NT2/D1 (cell line): ENCODE results near the gene MATN3.
A peak's percentile ranks its signal among the peaks of the same experiment; 100 is the strongest.

Source experiments
- DNase-seq: peaks from one replicate; pipeline ENCODE4 v3.0.0-alpha.2; 2011; ENCODE audit warnings: low read depth, low spot score
- H3K27me3 ChIP-seq: 2 replicates; pipeline ENCODE4 v1.6.0; 2011; ENCODE audit warnings: mild to moderate bottlenecking; ENCODE audit not compliant: insufficient read length, insufficient read depth
- H3K36me3 ChIP-seq: 2 replicates; pipeline ENCODE4 v1.6.1; 2011; ENCODE audit warnings: mild to moderate bottlenecking, low read length, mixed read lengths; ENCODE audit not compliant: insufficient read depth, insufficient read length
- H3K4me1 ChIP-seq: 2 replicates; pipeline ENCODE4 v1.5.1; 2011; ENCODE audit not compliant: insufficient read depth, insufficient read length
- H3K4me3 ChIP-seq: 2 replicates; pipeline ENCODE4 v1.5.1; 2011; ENCODE audit warnings: low read depth; ENCODE audit not compliant: insufficient read length
- H3K9ac ChIP-seq: 2 replicates; pipeline ENCODE4 v1.6.0; 2011; ENCODE audit warnings: low read depth; ENCODE audit not compliant: insufficient read length
- H3K9me3 ChIP-seq: 2 replicates; pipeline ENCODE4 v1.5.1; 2011; ENCODE audit warnings: mild to moderate bottlenecking, low read length; ENCODE audit not compliant: insufficient read depth
- SUZ12 ChIP-seq: IDR thresholded peaks from 2 replicates; pipeline ENCODE4 v1.6.1; 2011; ENCODE audit not compliant: insufficient read length, insufficient read depth; ENCODE audit errors: extremely low read depth
- YY1 ChIP-seq: IDR thresholded peaks from 2 replicates; pipeline ENCODE4 v1.6.1; 2011; ENCODE audit not compliant: insufficient read length, insufficient read depth
- ZNF274 ChIP-seq: IDR thresholded peaks from 2 replicates; pipeline ENCODE4 v1.6.1; 2011; ENCODE audit warnings: mild to moderate bottlenecking, low read depth, low read length

The MATN3 gene

DNA sequence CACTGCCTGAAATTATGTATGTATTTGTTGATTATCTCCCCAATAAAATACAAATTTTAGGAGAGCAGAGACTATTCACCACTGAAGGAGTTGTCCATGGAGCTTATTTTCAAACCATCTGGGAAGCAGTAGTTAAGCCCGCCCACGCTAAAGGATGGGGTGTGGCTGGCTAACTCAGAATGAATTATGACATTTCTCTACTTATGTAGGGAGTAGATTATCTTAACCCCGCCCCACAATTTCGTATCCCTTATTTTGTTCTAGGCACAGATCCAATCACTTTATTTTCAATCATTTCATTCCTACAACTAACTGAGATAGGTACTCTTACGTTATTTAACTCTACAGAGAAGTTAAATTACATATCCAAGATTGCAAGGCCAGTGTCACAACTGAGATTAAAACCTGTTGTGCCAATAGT, 40.4 kb upstream of the MATN3 start:
- peaks cover 4% of the 10 kb centered on the region for H3K36me3 ChIP-seq
- peak overlapping the region; percentile 69 for H3K4me3 ChIP-seq
- no peaks in the 10 kb centered on the region for H3K9me3 ChIP-seq
- no peak for DNase-seq
- TF ChIP-seq YY1 = no peak
- no peak for TF ChIP-seq ZNF274
- no peak for TF ChIP-seq SUZ12
- H3K9ac ChIP-seq = no peak overlapping the region
- H3K27me3 ChIP-seq = no peaks in the 10 kb centered on the region
- H3K4me1 ChIP-seq = no peaks in the 10 kb centered on the region

DNA sequence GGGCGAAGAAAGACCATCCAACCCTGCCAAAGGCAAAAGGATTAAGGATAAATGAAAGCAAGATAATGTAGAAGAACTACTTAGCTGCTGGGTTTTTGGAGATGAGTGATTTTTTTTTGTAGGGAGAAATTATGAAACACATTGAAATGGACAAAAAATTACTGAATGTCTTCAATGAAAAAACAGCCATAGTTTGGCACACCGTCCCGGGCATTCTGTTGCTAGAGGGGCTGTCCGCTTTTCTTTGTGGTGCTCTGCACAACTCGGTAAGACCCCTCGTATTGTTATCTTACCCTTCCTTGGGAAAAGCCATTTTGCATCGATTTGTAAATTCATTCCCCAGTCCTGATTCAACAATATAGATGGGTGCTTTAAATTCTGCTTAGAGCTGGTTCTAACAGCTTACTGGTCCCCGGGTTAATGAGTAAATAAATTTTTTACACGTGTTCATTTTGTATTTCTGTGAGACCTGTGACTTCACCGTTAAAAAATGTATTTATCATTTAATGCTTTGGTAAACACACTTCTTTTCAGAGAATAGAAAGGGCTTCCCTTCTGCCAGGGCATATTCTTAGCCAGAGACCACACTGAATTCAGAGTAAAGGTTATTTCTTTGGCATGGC, 39.9 kb upstream of the MATN3 start:
- DNase-seq = no peak
- TF ChIP-seq ZNF274 = no peak
- no peak for TF ChIP-seq SUZ12
- TF ChIP-seq YY1 = no peak
- H3K4me3 ChIP-seq = peak overlapping the region; percentile 69
- H3K36me3 ChIP-seq = peaks cover 4% of the 10 kb centered on the region
- no peaks in the 10 kb centered on the region for H3K4me1 ChIP-seq
- peak overlapping the region; percentile 93 for H3K9ac ChIP-seq
- no peaks in the 10 kb centered on the region for H3K27me3 ChIP-seq
- H3K9me3 ChIP-seq = no peaks in the 10 kb centered on the region

DNA sequence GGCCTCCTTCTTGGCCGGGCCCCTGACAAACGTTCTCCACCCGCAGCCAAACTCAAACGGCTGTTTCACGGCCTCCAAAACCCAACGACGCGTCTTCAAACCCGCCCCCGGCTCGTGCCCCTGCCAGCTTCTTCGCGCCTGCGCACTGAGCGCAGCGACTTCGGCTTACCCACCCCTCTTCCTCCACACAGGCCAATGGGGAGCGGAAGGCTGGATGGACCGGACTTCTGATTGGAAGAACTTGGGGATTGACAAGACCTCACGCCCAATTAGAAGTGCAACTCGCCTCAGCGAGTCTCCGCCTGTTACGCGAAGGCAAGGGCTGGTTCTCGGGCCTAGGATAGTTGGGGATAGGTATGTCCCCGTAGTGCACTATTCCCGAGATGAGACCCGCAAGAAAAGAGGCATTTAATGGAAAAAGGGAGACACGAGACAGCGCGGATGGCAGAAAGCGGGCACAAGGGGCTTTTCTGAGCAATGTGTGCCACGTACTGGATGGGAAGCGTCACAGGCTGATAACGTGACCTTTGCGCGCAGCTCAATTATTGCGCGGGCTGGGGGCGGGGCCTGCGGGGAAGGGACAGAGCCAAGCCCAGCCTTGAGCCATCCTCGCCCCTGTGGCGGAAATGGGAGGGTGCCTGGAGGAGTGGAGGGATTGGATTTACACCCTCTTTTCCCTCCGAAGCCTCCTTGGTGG, 39.2 kb upstream of the MATN3 start, which contains the start of gene LAPTM4A:
TSS of gene LAPTM4A (minus strand) at position 97 of the 697 bp plus-strand sequence. CDS start 108 bp downstream, outside the sequence.
- H3K36me3 ChIP-seq = peaks cover 4% of the 10 kb centered on the region
- peak within 1 kb of the TSS; percentile 69 for H3K4me3 ChIP-seq
- no peaks in the 10 kb centered on the region for H3K4me1 ChIP-seq
- peak; percentile 100 for DNase-seq
- TF ChIP-seq ZNF274 (no peak), SUZ12 (no peak), YY1 (no peak)
- no peaks in the 10 kb centered on the region for H3K9me3 ChIP-seq
- H3K9ac ChIP-seq = peak within 1 kb of the TSS; percentile 93
- H3K27me3 ChIP-seq = no peaks in the 10 kb centered on the region

DNA sequence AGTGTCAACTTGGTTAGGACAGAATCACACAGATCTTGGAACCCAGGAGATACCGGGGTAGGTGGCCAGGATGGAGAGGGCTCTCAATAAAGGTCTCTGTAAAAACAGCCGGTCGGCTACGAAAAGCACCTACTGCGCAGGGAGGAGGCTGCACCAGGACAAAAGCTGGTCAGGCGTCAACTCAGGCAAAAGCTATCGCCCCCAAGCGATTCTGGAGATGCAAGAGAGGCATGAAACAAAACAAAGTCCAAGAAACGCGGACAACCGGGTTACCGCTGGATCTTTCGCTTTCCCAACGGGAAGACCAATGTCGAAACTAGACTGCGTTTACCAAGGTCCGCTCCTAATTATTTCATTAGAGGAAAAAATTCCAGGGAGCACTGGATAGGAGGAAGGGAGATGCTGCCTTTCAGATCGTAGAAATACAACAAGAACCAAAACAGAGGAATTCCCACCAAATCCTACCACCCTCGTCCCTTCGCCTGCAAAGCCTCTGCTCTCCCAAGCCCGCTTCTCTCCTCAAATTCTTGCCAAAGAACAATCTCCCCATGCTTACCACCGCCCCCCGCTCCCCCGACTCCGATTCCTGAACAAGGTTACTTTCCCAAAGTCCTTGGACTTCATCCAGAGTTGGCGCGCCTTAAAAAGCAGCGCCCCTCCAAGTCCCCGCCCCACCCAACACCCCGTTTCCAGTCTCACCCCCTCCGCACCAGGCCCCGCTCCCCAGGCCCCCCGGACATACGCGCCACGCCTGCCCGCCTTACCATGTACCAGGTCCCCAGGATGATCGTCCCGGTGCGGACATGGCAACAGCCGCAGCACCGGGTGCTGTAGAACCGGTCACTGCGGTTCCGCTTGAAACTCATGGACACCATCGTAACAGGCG, 38.4 kb upstream of the MATN3 start:
- peak overlapping the region; percentile 69 for H3K4me3 ChIP-seq
- H3K4me1 ChIP-seq = no peaks in the 10 kb centered on the region
- TF ChIP-seq YY1 = no peak
- no peak for TF ChIP-seq SUZ12
- TF ChIP-seq ZNF274 = no peak
- peak overlapping the region; percentile 93 for H3K9ac ChIP-seq
- H3K36me3 ChIP-seq = peaks cover 4% of the 10 kb centered on the region
- no peaks in the 10 kb centered on the region for H3K9me3 ChIP-seq
- H3K27me3 ChIP-seq = no peaks in the 10 kb centered on the region
- DNase-seq = peak; percentile 69

DNA sequence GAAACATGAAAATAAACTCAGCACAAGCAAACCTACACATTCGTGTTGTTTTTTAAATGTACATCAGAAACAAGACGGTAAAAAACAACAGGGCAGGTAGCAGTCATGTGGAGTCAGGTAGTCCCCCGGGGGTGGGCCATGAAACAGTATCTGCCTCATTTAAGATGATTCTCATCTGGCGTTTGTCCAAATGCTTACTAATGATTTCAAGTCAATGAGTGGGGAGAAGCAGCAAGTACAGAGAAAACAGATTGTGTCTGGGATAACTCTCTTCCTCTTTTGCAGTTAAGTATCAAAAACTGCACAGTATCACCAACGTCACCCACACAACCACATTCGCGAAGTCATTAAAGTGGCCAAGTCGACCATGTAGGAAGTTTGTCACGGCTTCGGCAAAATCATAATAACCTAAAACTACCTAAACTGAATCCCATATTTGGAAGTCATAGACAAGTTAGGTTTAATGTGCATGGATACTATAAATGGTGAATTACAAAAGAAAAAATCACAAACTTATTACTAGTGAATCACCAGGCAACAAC, 37.7 kb upstream of the MATN3 start:
- H3K9ac ChIP-seq = peak overlapping the region; percentile 93
- H3K36me3 ChIP-seq = peaks cover 4% of the 10 kb centered on the region
- no peaks in the 10 kb centered on the region for H3K27me3 ChIP-seq
- peak overlapping the region; percentile 69 for H3K4me3 ChIP-seq
- TF ChIP-seq YY1 = no peak
- no peak for TF ChIP-seq ZNF274
- TF ChIP-seq SUZ12 = no peak
- no peaks in the 10 kb centered on the region for H3K4me1 ChIP-seq
- no peak for DNase-seq
- H3K9me3 ChIP-seq = no peaks in the 10 kb centered on the region

DNA sequence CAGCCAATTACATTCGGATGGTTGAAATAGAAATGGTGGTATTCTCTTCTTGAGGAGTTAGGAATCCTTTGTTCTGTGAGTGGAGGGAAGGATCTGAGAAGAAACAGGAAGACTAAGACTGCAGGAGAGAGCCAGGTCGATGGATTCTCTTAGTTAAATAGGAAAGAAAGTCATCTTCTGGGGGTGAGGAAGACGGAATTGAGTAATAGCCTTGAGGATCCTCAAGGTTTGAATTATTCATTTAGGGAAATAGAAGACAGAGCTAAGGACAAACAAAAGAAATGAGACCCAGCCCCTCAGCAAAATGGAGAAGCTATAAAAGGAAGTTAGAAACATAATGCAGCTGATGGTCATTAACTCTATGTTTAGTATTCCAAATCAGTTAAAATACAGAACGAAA, 37.2 kb upstream of the MATN3 start:
- no peak for DNase-seq
- H3K4me3 ChIP-seq = peak overlapping the region; percentile 69
- no peaks in the 10 kb centered on the region for H3K4me1 ChIP-seq
- H3K9me3 ChIP-seq = no peaks in the 10 kb centered on the region
- H3K27me3 ChIP-seq = no peaks in the 10 kb centered on the region
- no peak overlapping the region for H3K9ac ChIP-seq
- no peak for TF ChIP-seq YY1
- TF ChIP-seq SUZ12 = no peak
- TF ChIP-seq ZNF274 = no peak
- peaks cover 4% of the 10 kb centered on the region for H3K36me3 ChIP-seq
